ENCODE results near the gene P2RY2. TPM values are rescaled to one million over a fixed set of nuclear protein-coding genes. Genes with fewer than 3 reads are reported as not detected.

The P2RY2 gene
- total RNA-seq, 6 donors from 2014 or later = 7.8 to 15.0 (median 11.7) TPM

GRCh38 chr11:73205661-73206343 lies 12.3 kb upstream of the P2RY2 start:
- Histone ChIP-seq H3K4me1 (peaks cover 17 to 23% (median 19%) of the 10 kb centered on the region in 4 donors), H3K27me3 (no peaks in the 10 kb centered on the region), H3K27ac (peak overlapping the region in 1 of 4 donors; percentile 78), H3K36me3 (no peaks in the 10 kb centered on the region), H3K4me3 (no peak overlapping the region), H3K9me3 (no peaks in the 10 kb centered on the region)
- DNase-seq = peak in 1 of 2 donors; percentile 26
- WGBS, 2 donors = 78 to 79% methylated on average over 5 of the region's 5 CpGs
- TF ChIP-seq CTCF (IDR thresholded peaks at IDR 0.05) (no peak), POLR2A (IDR thresholded peaks at IDR 0.05) (no peak)
- ATAC-seq (ENCODE audit: low FRiP score in 2 of 2) = no peak

- no peak overlapping the region for H3K4me3 ChIP-seq
- no peak for DNase-seq
- no peak overlapping the region for H3K27ac ChIP-seq
- WGBS, 2 donors = 62 to 74% methylated on average over 2 of the region's 2 CpGs
- TF ChIP-seq POLR2AphosphoS5 (IDR thresholded peaks at IDR 0.05) = no peak
- TF ChIP-seq EP300 (IDR thresholded peaks at IDR 0.05) = no peak
- TF ChIP-seq POLR2A (IDR thresholded peaks at IDR 0.05) = no peak
- no peak for TF ChIP-seq CTCF (IDR thresholded peaks at IDR 0.05)
- no peaks in the 10 kb centered on the region for H3K9me3 ChIP-seq
- H3K36me3 ChIP-seq = no peaks in the 10 kb centered on the region
- no peaks in the 10 kb centered on the region for H3K27me3 ChIP-seq
- H3K4me1 ChIP-seq = peaks cover 7 to 13% (median 11%) of the 10 kb centered on the region in 4 donors
- ATAC-seq (ENCODE audit: low FRiP score in 2 of 2) = no peak
These were observed 11.3 kb upstream of the P2RY2 start for GRCh38 chr11:73206801-73207200.

GRCh38 chr11:73209892-73210291 lies 8.2 kb upstream of the P2RY2 start:
- no peak for TF ChIP-seq CTCF (IDR thresholded peaks at IDR 0.05)
- no peak for TF ChIP-seq POLR2AphosphoS5 (IDR thresholded peaks at IDR 0.05)
- TF ChIP-seq EP300 (IDR thresholded peaks at IDR 0.05) = no peak
- no peak for TF ChIP-seq POLR2A (IDR thresholded peaks at IDR 0.05)
- Histone ChIP-seq H3K4me3 (no peak overlapping the region), H3K4me1 (peaks cover 0 to 11% (median 3%) of the 10 kb centered on the region in 4 donors), H3K9me3 (no peaks in the 10 kb centered on the region), H3K27ac (no peak overlapping the region), H3K36me3 (no peaks in the 10 kb centered on the region), H3K27me3 (no peaks in the 10 kb centered on the region)
- 93 to 98% methylated on average over 2 of the region's 2 CpGs for WGBS, 2 donors
- ATAC-seq (ENCODE audit: low FRiP score in 2 of 2) (no peak), DNase-seq (no peak)

- no peaks in the 10 kb centered on the region for H3K9me3 ChIP-seq
- no peak for ATAC-seq (ENCODE audit: low FRiP score in 2 of 2)
- no peaks in the 10 kb centered on the region for H3K36me3 ChIP-seq
- peaks cover 0 to 8% (median 2%) of the 10 kb centered on the region in 4 donors for H3K4me1 ChIP-seq
- H3K4me3 ChIP-seq = no peak overlapping the region
- no peak for TF ChIP-seq POLR2A (IDR thresholded peaks at IDR 0.05)
- TF ChIP-seq POLR2AphosphoS5 (IDR thresholded peaks at IDR 0.05) = no peak
- no peak for TF ChIP-seq CTCF (IDR thresholded peaks at IDR 0.05)
- no peak for TF ChIP-seq EP300 (IDR thresholded peaks at IDR 0.05)
- H3K27ac ChIP-seq = no peak overlapping the region
- 83 to 84% methylated on average over 4 of the region's 4 CpGs for WGBS, 2 donors
- DNase-seq = no peak
- no peaks in the 10 kb centered on the region for H3K27me3 ChIP-seq
These were observed 7.0 kb upstream of the P2RY2 start for GRCh38 chr11:73210916-73211667.
